Measurements from ENCODE around the gene ASXL3.

The ASXL3 gene

GRCh38 chr18:33733376-33733775 lies 155.4 kb downstream of the ASXL3 start:
- DNase-seq: no peak

DNA sequence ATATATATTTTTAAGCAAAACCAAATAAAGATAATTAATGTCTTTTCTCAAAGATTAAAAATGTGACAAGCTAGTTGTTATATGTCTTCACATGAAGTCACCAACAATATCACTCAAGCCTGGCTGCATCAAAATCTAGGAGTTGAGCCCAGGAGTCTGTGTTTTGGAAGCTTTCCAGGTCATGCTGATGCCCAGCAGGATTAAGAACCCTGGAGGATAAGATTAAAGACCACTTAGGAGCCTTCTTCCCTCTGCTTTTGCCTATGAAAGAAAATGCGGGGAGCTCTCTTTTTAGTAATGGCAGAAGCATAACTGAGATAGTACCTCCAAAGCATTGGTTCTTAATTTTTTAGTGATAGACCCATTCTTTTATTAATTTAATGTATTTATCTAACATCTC lies 157.4 kb downstream of the ASXL3 start:
- DNase-seq: peak; percentile 55

DNA sequence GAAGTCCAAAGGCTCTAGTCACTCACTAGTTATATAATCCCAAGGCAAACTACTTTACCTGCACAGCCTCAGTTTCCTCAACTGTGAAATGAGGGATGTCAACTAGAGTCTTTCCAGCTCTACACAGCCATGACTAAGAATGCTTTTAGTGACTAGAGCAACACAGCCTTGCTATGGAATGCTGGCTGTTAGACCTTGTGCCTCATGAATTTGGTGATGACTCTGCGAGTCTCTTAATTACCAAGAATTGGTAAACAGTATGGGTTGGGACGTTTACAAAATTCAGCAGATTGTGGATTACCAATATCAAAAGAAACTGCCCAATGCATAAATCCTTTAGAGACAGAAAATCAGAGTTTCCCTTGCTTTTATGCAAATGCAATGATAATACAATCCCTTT lies 163.7 kb downstream of the ASXL3 start:
- no peak for DNase-seq

GRCh38 chr18:33744032-33744697 lies 166.1 kb downstream of the ASXL3 start:
- DNase-seq: no peak

GRCh38 chr18:33745151-33745795 lies 167.3 kb downstream of the ASXL3 start:
- DNase-seq: no peak

- no peak for DNase-seq
Observed at GRCh38 chr18:33745871-33746545, 168.0 kb downstream of the ASXL3 start.

- DNase-seq: no peak
Observed at GRCh38 chr18:33749834-33750233, 171.8 kb downstream of the ASXL3 start.

GRCh38 chr18:33750366-33750765 lies 172.3 kb downstream of the ASXL3 start:
- DNase-seq: peak; percentile 33

- DNase-seq: peak; percentile 42
Observed at GRCh38 chr18:33751613-33752221, 173.7 kb downstream of the ASXL3 start.

DNA sequence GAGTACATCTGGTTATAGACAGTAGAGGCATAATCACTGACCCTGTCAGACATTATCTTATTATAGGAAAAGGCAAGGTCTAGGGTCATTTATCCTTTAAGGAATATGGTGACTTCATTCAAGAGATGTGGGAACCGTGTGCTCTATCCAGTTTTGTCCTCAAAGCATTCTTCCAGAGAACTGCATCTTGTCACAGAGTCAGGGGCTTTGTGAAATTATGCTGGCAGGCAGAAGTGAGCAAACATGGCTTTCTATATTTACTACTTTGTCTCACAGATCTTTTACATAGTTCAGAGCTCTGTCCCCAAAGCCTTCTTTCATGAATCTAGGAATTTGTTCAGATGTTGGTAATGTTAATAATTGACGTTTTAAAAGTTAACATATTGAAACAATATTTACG lies 177.4 kb downstream of the ASXL3 start:
- DNase-seq: no peak

- DNase-seq: peak; percentile 37
Observed at GRCh38 chr18:33755931-33756560, 178.0 kb downstream of the ASXL3 start.

GRCh38 chr18:33757037-33757436 lies 179.0 kb downstream of the ASXL3 start:
- peak; percentile 84 for DNase-seq

DNA sequence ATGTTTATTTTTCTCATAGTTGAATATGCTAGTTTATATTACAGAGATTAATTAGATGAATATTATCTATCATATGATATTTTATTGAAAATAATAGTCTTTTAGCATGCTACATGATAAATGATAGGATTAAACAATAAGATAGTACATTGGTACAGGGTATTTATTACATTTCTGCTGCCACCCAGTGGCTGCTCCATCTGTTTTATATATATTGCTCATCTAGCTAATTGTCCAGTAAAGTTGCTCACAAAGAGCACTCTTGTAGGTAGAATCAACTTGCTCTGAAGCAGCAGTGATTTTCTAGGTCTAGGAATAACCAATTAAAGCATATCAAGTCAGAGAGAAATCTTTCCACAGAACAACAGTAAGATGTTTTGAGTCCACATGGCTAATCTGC lies 183.3 kb downstream of the ASXL3 start:
- no peak for DNase-seq

GRCh38 chr18:33781429-33781828 lies 203.4 kb downstream of the ASXL3 start:
- DNase-seq: no peak
